ENCODE data around the gene TPRX2.
"Not testable (repeated sequence)": the region's sequence is repeated elsewhere in the genome, so short reads cannot be mapped to it uniquely, and the experiment has no call there.

TPRX2 gene

DNA sequence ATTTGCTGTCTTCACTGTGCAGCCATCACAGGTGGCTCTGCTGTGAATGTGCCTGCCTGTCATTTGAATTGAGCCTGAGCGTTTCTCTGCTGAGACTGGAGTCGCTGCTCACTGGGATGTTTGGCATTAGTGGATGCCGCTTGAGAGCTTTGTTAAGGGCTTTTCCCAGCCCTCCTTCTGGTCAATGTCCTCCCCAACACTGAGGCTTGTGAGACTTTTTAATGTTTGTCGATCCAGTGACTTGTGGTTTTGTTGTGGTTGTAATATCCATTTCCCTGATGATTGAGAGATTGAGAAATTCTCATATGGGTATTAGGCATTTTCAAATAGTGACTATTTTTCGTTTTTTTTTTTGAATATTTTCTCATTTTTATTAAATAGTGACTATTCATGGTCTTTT, 2.6 kb downstream of the TPRX2 start:
- no peak for DNase-seq

DNA sequence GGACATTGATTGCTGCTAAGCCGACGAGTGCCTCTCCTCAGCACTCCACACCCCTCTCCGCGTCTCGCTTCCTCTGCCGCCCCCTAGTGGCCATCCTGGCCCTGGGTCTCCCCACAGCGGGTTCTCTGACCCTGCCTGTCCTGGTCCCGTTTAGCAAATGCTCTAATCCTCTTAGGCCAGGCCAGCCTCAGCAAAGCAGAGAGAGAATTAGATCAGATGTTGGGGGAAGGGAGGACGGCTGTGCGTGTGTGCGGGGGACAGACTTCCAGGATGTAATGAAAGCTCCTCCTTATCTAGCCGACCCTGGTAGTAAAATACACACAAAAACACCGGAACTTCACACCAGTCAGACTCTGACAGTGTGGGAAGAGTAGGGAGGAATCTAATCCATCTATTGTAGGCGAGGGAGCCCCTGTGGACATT, 4.5 kb downstream of the TPRX2 start:
- DNase-seq = peak in 53 of 58 donors; percentile 6 to 84 (median 51)

DNA sequence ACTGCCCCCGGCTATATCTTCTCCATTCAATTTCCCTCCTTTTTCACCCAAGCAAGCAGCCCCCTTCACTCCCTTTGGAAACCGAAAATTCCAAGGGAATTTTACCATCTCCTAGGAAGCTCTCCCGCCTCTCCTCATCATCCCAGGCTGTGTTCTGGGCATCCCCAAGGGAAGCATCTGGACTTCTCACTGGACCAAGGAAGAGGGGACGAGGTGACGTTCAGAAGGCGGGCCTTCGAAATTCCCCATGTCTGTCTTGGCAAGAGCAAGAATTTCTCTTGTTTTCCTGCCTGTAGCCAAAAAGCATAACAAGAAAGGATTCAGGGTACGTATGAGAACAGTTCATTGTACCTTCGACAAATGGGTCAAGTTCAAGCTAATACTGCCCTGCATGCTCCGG, 6.1 kb downstream of the TPRX2 start:
- no peak for DNase-seq

DNA sequence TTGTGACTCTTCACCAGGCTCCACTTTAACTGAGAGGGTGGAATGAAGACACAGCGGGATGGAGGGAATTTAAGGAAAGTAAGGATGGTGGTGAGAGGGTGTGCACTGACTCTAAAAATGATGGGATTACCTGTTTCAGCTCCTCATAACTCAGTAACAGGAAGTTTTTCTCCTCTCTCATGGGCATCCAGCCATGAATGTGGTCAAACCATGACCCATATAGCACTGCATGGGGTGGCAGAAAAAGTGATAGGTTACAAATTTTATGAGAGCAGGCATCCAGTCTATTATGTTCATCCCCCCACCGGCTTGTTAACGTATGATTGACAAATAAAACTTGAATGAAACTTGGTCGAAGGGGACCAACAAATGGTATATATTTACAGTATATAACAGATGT, 19.9 kb downstream of the TPRX2 start:
- no peak for DNase-seq

DNA sequence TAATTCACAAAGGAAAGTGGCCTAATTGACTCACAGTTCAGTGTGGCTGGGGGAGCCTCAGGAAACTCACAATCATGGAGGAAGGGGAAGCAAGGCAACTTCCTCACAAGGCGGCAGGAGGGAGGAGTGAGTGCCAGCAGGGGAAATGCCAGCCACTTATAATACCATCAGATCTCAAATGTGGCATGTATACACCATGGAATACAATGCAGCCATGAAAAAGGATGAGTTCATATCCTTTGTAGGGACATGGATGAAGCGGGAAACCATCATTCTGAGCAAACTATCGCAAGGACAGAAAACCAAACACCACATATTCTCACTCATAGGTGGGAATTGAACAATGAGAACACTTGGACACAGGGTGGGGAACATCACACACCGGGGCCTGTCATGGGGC, 20.4 kb downstream of the TPRX2 start:
- DNase-seq = not testable (repeated sequence)

DNA sequence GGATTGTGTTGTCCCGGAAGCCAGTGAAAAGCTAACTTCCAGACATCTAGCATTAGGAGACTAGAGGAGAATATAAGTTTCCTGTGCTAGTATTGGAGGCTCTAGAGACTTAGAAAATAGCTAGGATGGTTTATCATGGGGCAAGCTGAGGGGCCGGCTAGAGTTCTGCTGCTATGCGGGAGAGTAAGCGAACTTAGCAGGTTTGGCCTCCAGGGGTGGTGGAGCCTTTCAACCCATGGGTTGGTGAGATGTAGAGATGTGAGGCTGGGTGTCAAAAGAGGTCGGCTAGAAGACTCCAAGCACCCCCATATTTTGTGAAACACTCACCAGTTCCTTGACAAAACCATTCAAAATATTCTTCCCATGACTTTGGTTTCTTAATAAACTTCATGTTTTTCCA, 22.7 kb downstream of the TPRX2 start:
- no peak for DNase-seq

DNA sequence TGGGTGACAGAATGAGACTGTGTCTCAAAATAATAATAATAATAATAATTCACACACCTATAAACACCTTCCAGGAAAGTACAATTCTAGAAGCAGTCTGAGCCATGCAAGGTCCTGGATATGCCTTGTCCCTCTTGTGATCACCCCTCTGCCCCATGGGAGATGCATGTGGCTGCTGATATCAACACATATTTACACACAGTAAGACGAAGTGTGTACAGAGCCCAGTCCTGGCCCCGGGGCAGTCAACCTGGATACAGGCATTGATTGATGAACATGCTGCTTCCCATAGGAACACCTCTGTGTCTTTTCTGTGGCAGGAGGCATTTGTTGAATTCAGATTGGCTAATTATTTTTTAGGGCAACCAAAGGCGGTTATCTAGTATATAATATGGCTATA, 23.9 kb downstream of the TPRX2 start:
- no peak for DNase-seq

DNA sequence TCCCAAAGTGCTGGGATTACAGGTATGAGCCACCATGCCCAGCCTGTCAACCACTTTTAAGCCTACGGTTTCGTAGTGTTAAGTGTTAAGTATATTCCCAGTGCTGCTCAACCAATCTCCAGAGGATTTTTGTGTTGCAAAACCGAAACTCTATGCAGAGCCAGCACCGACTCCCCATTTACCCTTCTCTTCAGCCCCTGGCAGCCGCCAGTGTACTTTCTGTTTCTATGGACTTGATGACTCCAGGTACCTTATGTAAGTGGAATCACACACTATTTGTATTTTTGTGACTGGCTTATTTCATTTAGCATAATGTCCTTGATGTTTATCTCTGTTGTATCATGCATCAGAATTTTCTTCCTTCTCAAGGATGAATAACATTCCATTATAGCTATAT, 26.0 kb downstream of the TPRX2 start:
- DNase-seq = no peak

DNA sequence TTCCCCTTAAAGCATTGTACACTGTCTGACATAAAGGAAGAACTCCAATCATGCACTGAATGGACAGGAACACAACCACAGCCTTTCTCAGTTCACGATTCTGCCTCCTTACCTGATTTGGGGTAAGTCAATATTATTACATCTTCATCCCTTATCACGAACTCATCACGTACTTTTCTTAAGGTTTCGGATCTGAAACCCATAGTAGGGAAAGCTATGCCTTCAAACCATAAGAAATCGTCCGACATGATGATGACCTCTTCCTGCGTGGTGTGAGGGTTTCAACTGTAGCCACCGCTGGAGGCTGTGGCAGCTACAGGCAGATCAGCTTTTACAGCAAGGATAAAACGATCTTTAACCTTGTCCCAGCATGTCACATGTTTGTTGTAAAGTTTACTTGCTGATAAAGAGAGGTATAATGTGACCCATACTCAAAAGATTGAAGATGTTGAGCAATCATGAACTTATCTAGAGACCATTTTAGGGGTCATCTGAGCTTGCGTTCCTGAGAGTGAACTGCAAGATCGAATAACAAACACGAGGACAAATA, 27.1 kb downstream of the TPRX2 start, which contains the start of gene SULT2A1:
Gene SULT2A1, minus strand, starts transcription at position 306 of the 550 bp plus-strand sequence. Its CDS starts 58 bp downstream, at position 248.
- DNase-seq = no peak

DNA sequence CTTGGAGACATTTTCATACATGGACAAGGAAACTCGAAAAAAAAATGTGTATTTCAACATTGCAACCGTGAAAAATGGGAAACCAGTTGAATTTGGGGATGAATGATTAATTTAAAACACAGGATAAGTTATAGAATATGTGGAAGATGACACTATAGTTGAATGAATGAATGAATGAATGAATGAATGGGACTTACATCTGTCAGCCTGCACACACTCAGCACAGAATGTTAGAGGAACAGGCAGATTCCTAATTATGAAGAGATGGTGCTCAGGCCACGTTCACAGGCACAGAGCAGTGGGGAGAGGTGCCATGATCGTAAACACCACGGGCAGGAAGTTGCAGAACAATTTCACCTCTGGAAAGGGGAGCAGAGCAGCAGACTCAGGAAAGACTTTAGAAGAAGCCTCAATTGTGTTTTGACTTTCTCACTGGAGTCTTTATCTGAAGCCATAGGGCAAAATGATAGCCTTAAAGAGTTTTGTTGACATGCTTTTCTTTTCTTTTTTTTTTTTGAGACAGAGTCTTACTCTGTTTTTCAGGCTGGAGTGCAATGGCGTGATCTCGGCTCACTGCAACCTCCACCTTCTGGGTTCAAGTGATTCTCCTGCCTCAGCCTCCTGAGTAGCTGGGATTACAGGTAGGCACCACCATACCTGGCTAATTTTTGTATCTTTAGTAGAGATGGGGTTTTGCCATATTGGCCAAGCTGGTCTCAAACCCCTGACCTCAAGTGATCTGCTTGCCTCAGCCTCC, 32.0 kb downstream of the TPRX2 start:
- no peak for DNase-seq

DNA sequence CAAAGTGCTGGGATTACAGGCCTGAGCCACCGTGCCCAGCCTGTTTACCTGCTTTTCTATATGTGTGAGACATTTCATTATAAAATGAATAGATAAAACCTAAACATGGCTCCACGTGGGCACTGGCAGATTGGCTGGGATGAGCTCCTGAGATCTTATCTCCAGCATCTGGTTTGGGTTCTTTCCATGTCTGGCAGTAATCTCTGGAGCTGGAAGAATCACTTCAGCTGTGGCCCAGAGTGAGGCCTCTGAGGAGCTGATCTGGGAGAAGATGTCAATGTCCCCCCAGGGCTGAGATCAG, 32.5 kb downstream of the TPRX2 start:
- DNase-seq = no peak

DNA sequence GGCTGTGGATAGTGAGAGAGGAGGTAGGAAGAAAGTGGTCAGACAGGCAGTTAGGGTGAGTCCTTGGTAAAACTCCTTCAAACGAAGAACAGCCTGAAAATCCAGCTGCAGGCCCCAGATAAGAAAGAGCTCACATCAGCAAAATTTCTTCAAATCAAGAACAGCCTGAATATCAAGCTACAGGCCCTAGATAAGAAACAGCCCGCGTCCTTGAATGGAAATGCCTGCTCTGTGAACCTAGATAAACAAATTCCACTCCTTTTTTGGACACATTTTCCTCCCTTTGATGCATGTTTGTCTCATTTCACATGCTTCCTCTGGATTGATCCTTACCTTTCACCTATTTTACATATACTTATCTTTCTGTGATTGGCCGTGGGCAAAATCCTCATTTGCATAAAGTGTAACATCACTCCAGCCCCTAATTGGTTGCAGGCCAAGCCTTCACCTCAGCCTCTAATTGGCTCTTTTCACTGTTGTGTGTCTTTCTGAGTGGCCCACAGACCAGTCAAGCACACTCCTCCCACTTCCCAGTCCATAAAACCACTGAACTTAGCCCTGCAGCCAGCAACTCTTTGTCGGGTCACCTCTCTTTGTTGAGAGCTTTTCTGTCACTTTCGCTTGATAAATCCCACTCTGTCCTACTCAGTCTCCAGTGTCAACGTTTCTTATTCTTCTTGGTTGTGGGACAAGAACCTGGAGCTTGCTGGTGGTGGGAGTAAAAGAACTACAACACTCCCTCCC, 33.1 kb downstream of the TPRX2 start:
- DNase-seq = no peak

DNA sequence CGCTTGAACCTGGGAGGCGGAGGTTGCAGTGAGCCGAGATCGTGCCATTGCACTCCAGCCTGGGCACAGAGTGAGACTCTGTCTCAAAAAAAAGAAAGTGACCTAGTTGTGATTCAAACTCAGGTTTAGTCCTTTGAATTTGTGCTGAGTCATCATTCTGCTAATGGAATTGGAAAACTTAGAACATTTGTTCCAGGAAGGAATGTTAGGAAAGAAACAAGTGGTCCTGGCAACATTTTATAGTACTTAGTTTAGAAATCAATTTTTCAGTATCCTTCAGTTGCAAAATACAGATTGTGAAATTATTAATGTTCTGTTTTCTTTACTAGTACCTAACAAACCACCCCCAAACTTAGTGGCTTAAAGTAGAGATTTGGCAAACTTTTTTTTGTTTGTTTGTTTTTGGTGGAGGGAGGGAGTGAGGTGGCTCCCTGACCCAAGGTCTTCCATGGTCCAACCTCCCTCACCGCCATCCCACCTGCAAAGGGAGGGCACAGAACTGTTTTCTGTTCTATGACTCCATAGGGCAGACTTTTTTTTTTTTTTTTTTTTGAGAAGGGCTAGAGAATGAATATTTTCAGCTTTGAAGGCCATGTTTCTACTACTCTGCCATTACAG, 36.2 kb downstream of the TPRX2 start:
- DNase-seq = no peak

DNA sequence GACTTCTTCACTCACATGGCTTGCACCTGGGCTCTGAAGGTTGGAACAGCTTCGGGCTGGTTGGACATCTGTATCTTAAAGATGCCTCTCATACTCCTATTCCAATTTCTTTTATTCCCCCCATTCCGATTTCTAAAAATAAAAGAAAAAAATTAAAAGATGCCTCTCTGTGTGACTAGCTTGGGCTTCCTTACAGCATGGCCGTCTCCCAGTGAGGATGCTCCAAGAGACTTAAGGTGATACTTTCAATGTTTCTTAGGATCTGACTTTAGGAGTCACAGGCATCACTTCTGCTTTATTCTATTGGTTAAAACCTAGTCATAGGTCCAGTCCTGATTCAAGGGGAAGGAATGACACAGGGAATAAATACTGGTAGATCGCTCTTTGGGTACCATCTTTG, 37.0 kb downstream of the TPRX2 start:
- no peak for DNase-seq

DNA sequence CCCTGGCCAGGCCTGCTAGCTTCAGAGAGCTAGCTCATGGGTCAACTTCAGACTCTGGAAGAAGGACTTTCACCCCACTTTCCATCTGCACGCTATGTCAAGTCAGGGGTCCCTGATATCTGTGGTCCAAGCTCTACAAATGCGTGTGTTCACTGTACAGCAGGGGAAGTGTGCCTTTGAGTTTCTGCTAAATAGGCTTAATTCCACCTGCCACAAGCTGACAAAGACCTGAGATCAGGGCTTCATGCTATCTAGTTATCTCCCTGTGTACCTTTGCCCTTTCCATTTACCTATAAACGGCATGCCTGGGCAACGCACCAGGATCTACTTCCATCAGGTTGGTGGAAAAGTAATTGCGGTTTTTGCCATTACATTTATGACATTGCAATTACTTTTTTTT, 37.7 kb downstream of the TPRX2 start:
- no peak for DNase-seq

DNA sequence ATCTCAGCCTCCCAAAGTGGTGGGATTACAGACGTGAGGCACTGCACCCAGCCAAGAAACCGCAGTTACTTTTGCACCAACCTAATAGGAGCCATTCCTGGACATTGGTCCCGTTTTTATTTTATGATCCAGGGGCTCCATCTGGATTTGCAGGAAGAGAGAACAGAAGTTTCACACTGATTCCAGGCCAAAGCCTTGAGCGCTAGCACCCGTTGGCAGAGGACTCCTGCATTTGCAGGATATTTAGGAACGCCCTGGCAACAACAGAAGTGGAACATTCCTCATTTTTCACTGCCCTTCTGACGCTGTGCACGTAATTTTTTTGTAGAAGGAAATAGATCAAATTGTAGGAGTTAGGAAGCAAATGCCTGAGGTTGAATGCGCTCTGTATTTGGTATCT, 38.8 kb downstream of the TPRX2 start:
- no peak for DNase-seq

DNA sequence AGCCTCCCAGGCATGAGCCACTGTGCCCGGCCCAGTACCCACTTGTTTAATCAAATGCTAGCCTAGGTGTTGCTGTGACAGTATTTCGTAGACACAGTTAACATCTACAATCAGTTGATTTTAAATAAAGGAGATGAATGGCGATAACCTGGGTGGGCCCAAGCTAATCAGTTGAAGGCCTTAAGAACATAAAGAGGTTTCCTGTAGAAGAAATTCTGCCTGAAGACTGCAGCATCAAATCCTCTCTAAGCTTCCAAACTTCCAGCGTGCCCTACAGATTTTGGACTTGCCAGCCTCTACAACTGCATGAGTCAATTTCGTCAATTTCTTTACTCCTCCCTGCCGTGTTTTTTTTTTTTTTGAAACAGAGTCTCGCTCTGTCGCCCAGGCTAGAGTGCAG, 40.3 kb downstream of the TPRX2 start:
- DNase-seq = no peak

DNA sequence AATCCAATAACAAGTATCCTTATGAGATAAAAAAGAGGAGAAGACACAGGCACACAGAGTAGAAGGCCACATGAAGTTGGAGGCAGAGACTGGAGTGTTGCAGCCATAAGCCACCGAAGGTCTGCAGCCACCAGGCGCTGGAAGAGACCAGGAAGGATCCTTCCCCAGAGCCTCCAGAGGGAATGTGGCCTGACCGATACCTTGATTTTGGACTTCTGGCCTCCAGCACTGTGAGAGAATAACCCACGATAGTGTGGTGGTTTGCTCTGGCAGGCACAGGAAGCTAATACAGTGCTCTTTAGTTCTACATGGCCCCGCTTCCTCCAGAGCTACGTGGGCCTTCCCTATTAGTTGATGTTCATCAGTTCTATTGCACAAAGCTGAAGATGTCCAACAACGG, 42.3 kb downstream of the TPRX2 start:
- DNase-seq = no peak

DNA sequence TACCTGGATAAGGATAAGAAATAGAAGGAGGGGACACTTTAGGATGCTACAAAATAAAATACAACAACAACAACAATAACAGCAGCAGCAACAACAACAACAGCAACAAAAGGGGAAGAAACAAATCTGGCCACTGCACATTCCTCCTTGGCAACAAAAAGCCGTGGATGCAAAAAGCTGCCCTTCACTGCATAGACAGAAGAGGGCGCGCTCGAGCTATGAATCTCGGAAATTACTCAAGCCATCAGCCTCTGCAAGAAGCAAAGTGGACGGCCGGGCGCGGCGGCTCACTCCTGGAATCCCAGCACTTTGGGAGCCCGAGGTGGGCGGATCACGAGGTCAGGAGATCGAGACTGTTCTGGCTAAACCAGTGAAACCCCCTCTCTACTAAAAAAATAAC, 50.3 kb downstream of the TPRX2 start:
- DNase-seq = not testable (repeated sequence)

DNA sequence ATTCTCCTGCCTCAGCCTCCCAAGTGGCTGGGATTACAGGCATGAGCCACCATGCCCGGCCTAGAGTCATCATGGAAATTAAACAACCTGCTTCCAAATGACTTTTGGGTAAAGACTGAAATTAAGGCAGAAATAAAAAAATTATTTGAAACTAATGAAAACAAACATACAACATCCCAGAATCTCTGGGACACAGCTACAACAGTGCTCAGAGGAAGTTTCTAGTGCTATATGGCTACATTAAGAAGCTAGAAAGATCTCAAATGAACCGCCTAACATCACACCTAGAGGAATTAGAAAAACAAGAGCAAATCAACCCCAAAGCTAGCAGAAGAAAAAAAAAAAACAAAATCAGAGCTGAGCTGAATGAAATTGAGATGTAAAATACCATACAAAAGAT, 51.2 kb downstream of the TPRX2 start:
- not testable (repeated sequence) for DNase-seq
